Measurements from ENCODE around the gene ARHGAP18. TPM values are rescaled to one million over a fixed set of nuclear protein-coding genes. Genes with fewer than 3 reads are reported as not detected.

The ARHGAP18 gene
- total and polyA plus RNA-seq, 4 donors: 1.6 to 8.0 (median 3.0) TPM

DNA sequence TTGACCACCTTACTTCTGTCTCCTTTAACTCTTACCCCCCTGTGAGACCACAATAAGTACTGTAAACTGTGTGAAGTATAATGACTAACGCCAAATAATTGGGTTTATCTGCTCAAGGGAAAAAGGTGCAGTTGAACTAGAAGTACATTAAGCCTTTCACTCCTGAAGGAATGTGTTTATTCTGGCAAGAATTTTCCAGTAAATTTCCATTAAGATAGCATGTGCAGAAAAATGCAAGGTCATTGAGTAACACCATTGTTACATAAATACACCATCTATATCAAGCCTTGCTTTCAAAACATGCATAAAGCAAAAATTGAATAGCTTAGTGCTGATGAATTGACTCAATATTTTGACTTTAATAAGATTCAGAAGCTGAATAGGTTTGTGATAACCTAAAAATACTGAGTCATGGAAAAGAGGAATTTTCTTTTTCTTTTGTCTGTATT, 65.4 kb downstream of the ARHGAP18 start:
- no peak overlapping the region for H3K27ac ChIP-seq (ENCODE audit: low read depth in 1 of 2, low read length in 2 of 2)
- H3K36me3 ChIP-seq (ENCODE audit: control insufficient read depth in 4 of 4, insufficient read depth in 3 of 4, low read depth in 1 of 4, low read length in 3 of 4): peaks cover 0 to 2% (median 0%) of the 10 kb centered on the region in 4 donors
- H3K4me3 ChIP-seq (ENCODE audit: low read depth in 1 of 3, low read length in 3 of 3): no peak overlapping the region
- H3K27me3 ChIP-seq (ENCODE audit: control insufficient read depth in 4 of 4, insufficient read depth in 4 of 4, low read length in 3 of 4): no peaks in the 10 kb centered on the region
- 59% methylated on average over 1 of the region's 1 CpG for WGBS
- H3K4me1 ChIP-seq (ENCODE audit: control insufficient read depth in 4 of 4, insufficient read depth in 4 of 4, low read length in 3 of 4): no peaks in the 10 kb centered on the region
- no peaks in the 10 kb centered on the region for H3K9me3 ChIP-seq (ENCODE audit: control insufficient read depth in 4 of 4, low read length in 3 of 4)
- no peak for DNase-seq (ENCODE audit: low spot score)
- H3K9ac ChIP-seq (ENCODE audit: low read depth in 1 of 2, low read length in 2 of 2): no peak overlapping the region
- TF ChIP-seq FOXA1 (IDR thresholded peaks at IDR 0.05): no peak
- TF ChIP-seq, protein P1, sequence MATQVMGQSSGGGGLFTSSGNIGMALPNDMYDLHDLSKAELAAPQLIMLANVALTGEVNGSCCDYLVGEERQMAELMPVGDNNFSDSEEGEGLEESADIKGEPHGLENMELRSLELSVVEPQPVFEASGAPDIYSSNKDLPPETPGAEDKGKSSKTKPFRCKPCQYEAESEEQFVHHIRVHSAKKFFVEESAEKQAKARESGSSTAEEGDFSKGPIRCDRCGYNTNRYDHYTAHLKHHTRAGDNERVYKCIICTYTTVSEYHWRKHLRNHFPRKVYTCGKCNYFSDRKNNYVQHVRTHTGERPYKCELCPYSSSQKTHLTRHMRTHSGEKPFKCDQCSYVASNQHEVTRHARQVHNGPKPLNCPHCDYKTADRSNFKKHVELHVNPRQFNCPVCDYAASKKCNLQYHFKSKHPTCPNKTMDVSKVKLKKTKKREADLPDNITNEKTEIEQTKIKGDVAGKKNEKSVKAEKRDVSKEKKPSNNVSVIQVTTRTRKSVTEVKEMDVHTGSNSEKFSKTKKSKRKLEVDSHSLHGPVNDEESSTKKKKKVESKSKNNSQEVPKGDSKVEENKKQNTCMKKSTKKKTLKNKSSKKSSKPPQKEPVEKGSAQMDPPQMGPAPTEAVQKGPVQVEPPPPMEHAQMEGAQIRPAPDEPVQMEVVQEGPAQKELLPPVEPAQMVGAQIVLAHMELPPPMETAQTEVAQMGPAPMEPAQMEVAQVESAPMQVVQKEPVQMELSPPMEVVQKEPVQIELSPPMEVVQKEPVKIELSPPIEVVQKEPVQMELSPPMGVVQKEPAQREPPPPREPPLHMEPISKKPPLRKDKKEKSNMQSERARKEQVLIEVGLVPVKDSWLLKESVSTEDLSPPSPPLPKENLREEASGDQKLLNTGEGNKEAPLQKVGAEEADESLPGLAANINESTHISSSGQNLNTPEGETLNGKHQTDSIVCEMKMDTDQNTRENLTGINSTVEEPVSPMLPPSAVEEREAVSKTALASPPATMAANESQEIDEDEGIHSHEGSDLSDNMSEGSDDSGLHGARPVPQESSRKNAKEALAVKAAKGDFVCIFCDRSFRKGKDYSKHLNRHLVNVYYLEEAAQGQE (IDR thresholded peaks at IDR 0.05): no peak
- TF ChIP-seq NR2F2 (IDR thresholded peaks at IDR 0.05): no peak
- TF ChIP-seq, protein P2, sequence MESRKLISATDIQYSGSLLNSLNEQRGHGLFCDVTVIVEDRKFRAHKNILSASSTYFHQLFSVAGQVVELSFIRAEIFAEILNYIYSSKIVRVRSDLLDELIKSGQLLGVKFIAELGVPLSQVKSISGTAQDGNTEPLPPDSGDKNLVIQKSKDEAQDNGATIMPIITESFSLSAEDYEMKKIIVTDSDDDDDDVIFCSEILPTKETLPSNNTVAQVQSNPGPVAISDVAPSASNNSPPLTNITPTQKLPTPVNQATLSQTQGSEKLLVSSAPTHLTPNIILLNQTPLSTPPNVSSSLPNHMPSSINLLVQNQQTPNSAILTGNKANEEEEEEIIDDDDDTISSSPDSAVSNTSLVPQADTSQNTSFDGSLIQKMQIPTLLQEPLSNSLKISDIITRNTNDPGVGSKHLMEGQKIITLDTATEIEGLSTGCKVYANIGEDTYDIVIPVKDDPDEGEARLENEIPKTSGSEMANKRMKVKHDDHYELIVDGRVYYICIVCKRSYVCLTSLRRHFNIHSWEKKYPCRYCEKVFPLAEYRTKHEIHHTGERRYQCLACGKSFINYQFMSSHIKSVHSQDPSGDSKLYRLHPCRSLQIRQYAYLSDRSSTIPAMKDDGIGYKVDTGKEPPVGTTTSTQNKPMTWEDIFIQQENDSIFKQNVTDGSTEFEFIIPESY (IDR thresholded peaks at IDR 0.05): no peak
- TF ChIP-seq JUND (IDR thresholded peaks at IDR 0.05): no peak
- TF ChIP-seq HNF4G (IDR thresholded peaks at IDR 0.05): no peak
- TF ChIP-seq YY1 (IDR thresholded peaks at IDR 0.05): no peak
- TF ChIP-seq EGR1 (IDR thresholded peaks at IDR 0.05; ENCODE audit: low read depth in 2 of 2): no peak
- TF ChIP-seq TAF1 (conservative IDR thresholded peaks at IDR 0.05): no peak
- TF ChIP-seq, protein P3, sequence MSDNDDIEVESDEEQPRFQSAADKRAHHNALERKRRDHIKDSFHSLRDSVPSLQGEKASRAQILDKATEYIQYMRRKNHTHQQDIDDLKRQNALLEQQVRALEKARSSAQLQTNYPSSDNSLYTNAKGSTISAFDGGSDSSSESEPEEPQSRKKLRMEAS (IDR thresholded peaks at IDR 0.05): no peak
- TF ChIP-seq FOXA2 (IDR thresholded peaks at IDR 0.05): no peak
- TF ChIP-seq RXRA (IDR thresholded peaks at IDR 0.05): no peak
- TF ChIP-seq GABPA (IDR thresholded peaks at IDR 0.05 in 1 of 2, conservative IDR thresholded peaks at IDR 0.05 in 1 of 2): no peak
- no peak for TF ChIP-seq RAD21 (IDR thresholded peaks at IDR 0.05)

DNA sequence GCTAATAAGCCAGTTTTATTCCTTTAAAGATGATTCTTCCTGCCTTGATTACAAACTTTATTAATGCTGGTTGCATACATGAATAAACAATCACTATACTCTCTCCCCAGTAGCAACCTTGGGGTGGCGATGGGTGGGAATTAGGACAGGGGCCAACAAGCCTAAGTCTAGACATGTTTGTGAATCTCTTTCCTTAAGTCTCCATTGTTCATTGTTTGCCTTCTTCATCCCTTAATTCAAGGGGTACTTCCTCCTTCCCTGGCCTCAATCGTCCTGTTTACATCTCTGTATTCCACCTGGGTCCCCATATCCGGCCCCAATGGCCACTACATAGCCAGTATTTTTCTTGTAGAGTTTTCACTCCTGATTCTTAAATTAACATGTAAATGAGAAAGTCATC, 66.0 kb downstream of the ARHGAP18 start:
- no peaks in the 10 kb centered on the region for H3K27me3 ChIP-seq (ENCODE audit: control insufficient read depth in 4 of 4, insufficient read depth in 4 of 4, low read length in 3 of 4)
- no peak for DNase-seq (ENCODE audit: low spot score)
- no peak overlapping the region for H3K4me3 ChIP-seq (ENCODE audit: low read depth in 1 of 3, low read length in 3 of 3)
- peaks cover 0 to 2% (median 0%) of the 10 kb centered on the region in 4 donors for H3K36me3 ChIP-seq (ENCODE audit: control insufficient read depth in 4 of 4, insufficient read depth in 3 of 4, low read depth in 1 of 4, low read length in 3 of 4)
- no peak overlapping the region for H3K27ac ChIP-seq (ENCODE audit: low read depth in 1 of 2, low read length in 2 of 2)
- TF ChIP-seq JUND (IDR thresholded peaks at IDR 0.05) (no peak), FOXA1 (IDR thresholded peaks at IDR 0.05) (no peak), YY1 (IDR thresholded peaks at IDR 0.05) (no peak), RAD21 (IDR thresholded peaks at IDR 0.05) (no peak), EGR1 (IDR thresholded peaks at IDR 0.05; ENCODE audit: low read depth in 2 of 2) (no peak), HNF4A (conservative IDR thresholded peaks at IDR 0.05) (no peak), TAF1 (conservative IDR thresholded peaks at IDR 0.05) (no peak), RXRA (IDR thresholded peaks at IDR 0.05) (no peak), SP1 (IDR thresholded peaks at IDR 0.05) (no peak), HNF4G (IDR thresholded peaks at IDR 0.05) (no peak)
- TF ChIP-seq, protein P2 (IDR thresholded peaks at IDR 0.05): no peak
- TF ChIP-seq, protein P1 (IDR thresholded peaks at IDR 0.05): no peak
- TF ChIP-seq, protein P4, sequence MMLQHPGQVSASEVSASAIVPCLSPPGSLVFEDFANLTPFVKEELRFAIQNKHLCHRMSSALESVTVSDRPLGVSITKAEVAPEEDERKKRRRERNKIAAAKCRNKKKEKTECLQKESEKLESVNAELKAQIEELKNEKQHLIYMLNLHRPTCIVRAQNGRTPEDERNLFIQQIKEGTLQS (IDR thresholded peaks at IDR 0.05): no peak
- TF ChIP-seq, protein P5, sequence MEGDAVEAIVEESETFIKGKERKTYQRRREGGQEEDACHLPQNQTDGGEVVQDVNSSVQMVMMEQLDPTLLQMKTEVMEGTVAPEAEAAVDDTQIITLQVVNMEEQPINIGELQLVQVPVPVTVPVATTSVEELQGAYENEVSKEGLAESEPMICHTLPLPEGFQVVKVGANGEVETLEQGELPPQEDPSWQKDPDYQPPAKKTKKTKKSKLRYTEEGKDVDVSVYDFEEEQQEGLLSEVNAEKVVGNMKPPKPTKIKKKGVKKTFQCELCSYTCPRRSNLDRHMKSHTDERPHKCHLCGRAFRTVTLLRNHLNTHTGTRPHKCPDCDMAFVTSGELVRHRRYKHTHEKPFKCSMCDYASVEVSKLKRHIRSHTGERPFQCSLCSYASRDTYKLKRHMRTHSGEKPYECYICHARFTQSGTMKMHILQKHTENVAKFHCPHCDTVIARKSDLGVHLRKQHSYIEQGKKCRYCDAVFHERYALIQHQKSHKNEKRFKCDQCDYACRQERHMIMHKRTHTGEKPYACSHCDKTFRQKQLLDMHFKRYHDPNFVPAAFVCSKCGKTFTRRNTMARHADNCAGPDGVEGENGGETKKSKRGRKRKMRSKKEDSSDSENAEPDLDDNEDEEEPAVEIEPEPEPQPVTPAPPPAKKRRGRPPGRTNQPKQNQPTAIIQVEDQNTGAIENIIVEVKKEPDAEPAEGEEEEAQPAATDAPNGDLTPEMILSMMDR (IDR thresholded peaks at IDR 0.05; ENCODE audit: low read depth, low read length, missing input control): no peak
- no peaks in the 10 kb centered on the region for H3K4me1 ChIP-seq (ENCODE audit: control insufficient read depth in 4 of 4, insufficient read depth in 4 of 4, low read length in 3 of 4)
- H3K9ac ChIP-seq (ENCODE audit: low read depth in 1 of 2, low read length in 2 of 2): no peak overlapping the region
- no peaks in the 10 kb centered on the region for H3K9me3 ChIP-seq (ENCODE audit: control insufficient read depth in 4 of 4, low read length in 3 of 4)
- WGBS: 86% methylated on average over 3 of the region's 3 CpGs

Data from liver (tissue), 9 donors.